CD14-positive monocyte (primary cell): ENCODE results near the gene KCNIP2. TPM values are rescaled to one million over a fixed set of nuclear protein-coding genes. Genes with fewer than 3 reads are reported as not detected.

Experiments used
- DNase-seq, 3 donors: peaks; one replicate each; pipeline ENCODE4 v3.0.0-alpha.2; 2011 to 2022
- H2AFZ ChIP-seq: 2 replicates; pipeline ENCODE4 v1.6.0; 2012; ENCODE audit warnings: mild to moderate bottlenecking, low read depth, low read length, inconsistent platforms; ENCODE audit not compliant: insufficient read depth, poor library complexity, severe bottlenecking
- H3K27ac ChIP-seq, 2 donors: 1 replicate in 1 of 2; 2 replicates in 1 of 2; pipeline ENCODE4 v1.5.1; 2012 to 2013; ENCODE audit warnings: low read length in 2 of 2, control low read depth in 1 of 2, inconsistent platforms in 1 of 2, low read depth in 1 of 2, mild to moderate bottlenecking in 1 of 2
- H3K27me3 ChIP-seq, 2 donors: one replicate each; pipeline versions ENCODE4 v1.6.0 to v1.6.1; 2011 to 2013; ENCODE audit warnings: low read length in 2 of 2; ENCODE audit not compliant: control insufficient read depth in 2 of 2, insufficient read depth in 2 of 2
- H3K36me3 ChIP-seq, 2 donors: replicated peaks in 1 of 2; 1 replicate in 1 of 2; 2 replicates in 1 of 2; pipeline versions ENCODE4 v1.5.1 to v1.6.1; 2012 to 2013; ENCODE audit warnings: low read length in 2 of 2, control low read depth in 1 of 2, inconsistent platforms in 1 of 2, mild to moderate bottlenecking in 1 of 2; ENCODE audit not compliant: insufficient read depth in 2 of 2, control insufficient read depth in 1 of 2
- H3K4me1 ChIP-seq, 2 donors: 1 replicate in 1 of 2; 2 replicates in 1 of 2; pipeline versions ENCODE4 v1.5.1 to v1.6.1; 2012 to 2013; ENCODE audit warnings: low read length in 2 of 2, control low read depth in 1 of 2, inconsistent platforms in 1 of 2, mild to moderate bottlenecking in 1 of 2, moderate library complexity in 1 of 2; ENCODE audit not compliant: insufficient read depth in 2 of 2, control insufficient read depth in 1 of 2
- H3K4me2 ChIP-seq: replicated peaks from 2 replicates; pipeline ENCODE3; 2012; ENCODE audit warnings: low read length, moderate library complexity, mild to moderate bottlenecking; ENCODE audit not compliant: poor library complexity, severe bottlenecking; ENCODE audit errors: extremely low read depth
- H3K4me3 ChIP-seq, 3 experiments: fragments of 200-600 bp in 1 of 3; sonication (generic) in 1 of 3; replicated peaks in 1 of 3; 1 replicate in 2 of 3; 2 replicates in 1 of 3; pipeline ENCODE4 v1.5.1; 2011 to 2013; ENCODE audit warnings: low read length in 3 of 3, mild to moderate bottlenecking in 3 of 3, control low read depth in 2 of 3, low read depth in 2 of 3, inconsistent platforms in 1 of 3, moderate library complexity in 1 of 3
- H3K79me2 ChIP-seq: 2 replicates; pipeline ENCODE4 v1.6.0; 2012; ENCODE audit warnings: mild to moderate bottlenecking, control low read depth, inconsistent platforms, low read length, moderate library complexity; ENCODE audit not compliant: insufficient read depth
- H3K9ac ChIP-seq: 2 replicates; pipeline ENCODE4 v1.6.0; 2017; ENCODE audit warnings: low read length, mild to moderate bottlenecking; ENCODE audit not compliant: insufficient read depth, poor library complexity, severe bottlenecking
- H3K9me3 ChIP-seq, 2 donors: replicated peaks in 1 of 2; 1 replicate in 1 of 2; 2 replicates in 1 of 2; pipeline versions ENCODE4 v1.5.1 to v1.6.1; 2012 to 2013; ENCODE audit warnings: low read length in 2 of 2, control low read depth in 1 of 2; ENCODE audit not compliant: control insufficient read depth in 1 of 2, insufficient read depth in 1 of 2
- H4K20me1 ChIP-seq: 2 replicates; pipeline ENCODE4 v1.6.0; 2012; ENCODE audit warnings: mild to moderate bottlenecking, low read length, control low read depth, moderate library complexity; ENCODE audit not compliant: insufficient read depth
- H3K27ac Mint-ChIP-seq, 7 donors: one replicate each; pipeline ENCODE4 v1.8.0; 2020; ENCODE audit warnings: mild to moderate bottlenecking in 7 of 7, mixed read lengths in 7 of 7, moderate library complexity in 6 of 7, inconsistent platforms in 2 of 7
- H3K27me3 Mint-ChIP-seq, 3 donors: one replicate each; pipeline ENCODE4 v1.8.0; 2021 to 2022; ENCODE audit warnings: low read depth in 3 of 3, mild to moderate bottlenecking in 3 of 3, mixed read lengths in 3 of 3, moderate library complexity in 3 of 3, inconsistent platforms in 1 of 3
- H3K36me3 Mint-ChIP-seq, 2 donors: one replicate each; pipeline ENCODE4 v1.8.0; 2020; ENCODE audit warnings: mixed read lengths in 2 of 2, inconsistent platforms in 1 of 2, mild to moderate bottlenecking in 1 of 2
- H3K4me1 Mint-ChIP-seq: one replicate; pipeline ENCODE4 v1.8.0; 2020; ENCODE audit warnings: mild to moderate bottlenecking, mixed read lengths
- H3K4me3 Mint-ChIP-seq, 2 donors: one replicate each; pipeline ENCODE4 v1.8.0; 2020; ENCODE audit warnings: mild to moderate bottlenecking in 2 of 2, mixed read lengths in 2 of 2, moderate library complexity in 1 of 2
- H3K9me3 Mint-ChIP-seq, 7 donors: one replicate each; pipeline ENCODE4 v1.8.0; 2020 to 2022; ENCODE audit warnings: mixed read lengths in 7 of 7, mild to moderate bottlenecking in 6 of 7, moderate library complexity in 6 of 7, inconsistent platforms in 2 of 7
- CTCF ChIP-seq: fragments of 200-600 bp; IDR thresholded peaks from one replicate; pipeline ENCODE4 v1.8.0; 2022; ENCODE audit warnings: antibody characterized with exemption, mild to moderate bottlenecking
- WGBS: methylation state at CpG from one replicate; pipeline ENCODE4 v1.1.5; 2013; ENCODE audit warnings: missing lambda C conversion rate; ENCODE audit not compliant: insufficient coverage; 5-methylcytosine and 5-hydroxymethylcytosine counted together
- intact Hi-C, 2 donors: fragments of 100-400 bp; cut with micrococcal nuclease; formaldehyde crosslinking; loops; one replicate each; pipeline versions ENCODE4 v1.15.0 to v1.15.1; 2023
- polyA plus RNA-seq, 3 donors: library from polyadenylated mRNA; depleted of rRNA in 1 of 3; unstranded in 2 of 3; stranded (reverse) in 1 of 3; fragments of 300-500 nt in 2 of 3; fragments of >200 nt in 1 of 3; fragmentation: Illumina TruSeq in 2 of 3; gene quantifications; 1 replicate in 2 of 3; 2 replicates in 1 of 3; pipeline ENCODE4 v1.2.3, GENCODE V29; 2012 to 2021

KCNIP2 gene
- polyA plus RNA-seq, 3 donors: 0.48 to 2.1 TPM; not detected in 1

GRCh38 chr10:101812606-101813005 lies 31.0 kb downstream of the KCNIP2 start:
- Mint-ChIP-seq H3K36me3 (peaks cover 37 to 65% of the 10 kb centered on the region in 2 donors), H3K4me1 (peaks cover 36% of the 10 kb centered on the region), H3K9me3 (no peaks in the 10 kb centered on the region), H3K27ac (peak overlapping the region in 1 of 7 donors; percentile 15), H3K4me3 (no peak overlapping the region), H3K27me3 (no peaks in the 10 kb centered on the region)
- H4K20me1 ChIP-seq: peaks cover 100% of the 10 kb centered on the region
- WGBS: 100% methylated on average over 1 of the region's 4 CpGs
- H3K9ac ChIP-seq: no peak overlapping the region
- no peak overlapping the region for H3K4me3 ChIP-seq
- H3K4me1 ChIP-seq: peaks cover 19 to 30% of the 10 kb centered on the region in 2 donors
- no peaks in the 10 kb centered on the region for H3K27me3 ChIP-seq
- intact Hi-C loops: loop anchor here in 1 of 2 donors (10.0 kb wide), 1 partner anchor 458 kb away; the partner anchor contains the start of gene BTRC
- peaks cover 97% of the 10 kb centered on the region for H3K79me2 ChIP-seq
- H3K36me3 ChIP-seq: peaks cover 50 to 61% of the 10 kb centered on the region in 2 donors
- no peak for TF ChIP-seq CTCF
- no peaks in the 10 kb centered on the region for H3K9me3 ChIP-seq
- no peak for DNase-seq
- no peak overlapping the region for H3K27ac ChIP-seq
- H3K4me2 ChIP-seq: no peak overlapping the region
- H2AFZ ChIP-seq: no peak overlapping the region

GRCh38 chr10:101807158-101807557 lies 36.4 kb downstream of the KCNIP2 start:
- Histone ChIP-seq H3K9me3 (no peaks in the 10 kb centered on the region), H3K9ac (no peak overlapping the region), H3K4me3 (no peak overlapping the region), H2AFZ (no peak overlapping the region), H3K4me1 (no peaks in the 10 kb centered on the region), H3K79me2 (peaks cover 64% of the 10 kb centered on the region), H3K27me3 (no peaks in the 10 kb centered on the region), H3K27ac (no peak overlapping the region), H3K4me2 (no peak overlapping the region), H3K36me3 (peaks cover 90 to 100% of the 10 kb centered on the region in 2 donors), H4K20me1 (peaks cover 98% of the 10 kb centered on the region)
- peaks cover 58 to 95% of the 10 kb centered on the region in 2 donors for H3K36me3 Mint-ChIP-seq
- no peak for DNase-seq
- no peak overlapping the region for H3K4me3 Mint-ChIP-seq
- no peak for TF ChIP-seq CTCF
- WGBS: 100% methylated on average over 1 of the region's 1 CpG
- peak overlapping the region in 1 of 7 donors; percentile 62 for H3K27ac Mint-ChIP-seq
- no peaks in the 10 kb centered on the region for H3K27me3 Mint-ChIP-seq
- intact Hi-C loops: no loop called here
- no peaks in the 10 kb centered on the region for H3K4me1 Mint-ChIP-seq
- no peaks in the 10 kb centered on the region for H3K9me3 Mint-ChIP-seq
